ENCODE data around the gene PDZD8. TPM values are rescaled to one million over a fixed set of nuclear protein-coding genes. Genes with fewer than 3 reads are reported as not detected.
A peak's percentile ranks its signal among the peaks of the same experiment; 100 is the strongest.

The PDZD8 gene
- total RNA-seq, 1 donor from 2014 or later, result 23.3 TPM

DNA sequence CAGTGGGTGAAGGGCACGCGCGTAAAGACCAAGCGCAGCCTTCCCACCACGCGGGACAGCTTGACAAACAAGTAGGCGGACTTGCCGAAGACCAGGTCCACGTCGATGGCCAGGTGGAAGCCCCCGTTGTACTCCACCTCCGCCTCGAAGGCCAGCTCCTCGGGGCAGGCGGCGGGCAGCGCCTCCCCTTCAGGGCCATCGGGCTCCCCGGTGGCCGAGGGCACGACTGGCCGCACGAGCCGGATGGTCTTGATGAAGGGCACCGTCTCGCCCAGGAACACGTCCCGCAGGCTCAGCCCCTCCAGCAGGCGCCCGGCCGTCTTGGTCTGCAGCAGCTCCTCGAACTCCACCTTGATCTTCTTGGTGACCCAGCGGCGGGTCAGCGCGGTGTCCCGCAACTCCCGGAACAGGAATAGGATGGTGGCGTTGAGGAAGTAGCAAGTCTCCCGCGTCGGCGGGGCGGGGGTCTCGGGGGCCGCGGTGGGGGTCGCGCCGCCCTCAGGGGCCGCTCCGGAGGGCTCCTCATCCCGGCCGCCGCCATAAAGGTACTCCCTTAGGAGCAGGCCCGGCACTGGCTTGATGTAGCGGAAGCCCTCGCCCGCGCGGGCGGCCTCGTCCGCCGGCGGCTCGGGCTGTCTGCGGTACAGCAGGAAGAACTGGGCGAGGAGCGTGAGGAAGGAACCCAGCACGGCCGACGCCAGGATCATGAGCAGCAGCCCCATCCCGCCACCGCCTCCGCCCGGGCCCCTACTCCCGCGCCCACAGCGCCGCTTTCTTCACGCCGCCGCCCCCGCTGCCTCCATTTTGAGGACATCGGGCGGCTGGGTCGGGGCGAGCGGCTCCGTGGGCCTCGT is 507 bp downstream of the PDZD8 start:
- Mint-ChIP-seq H3K27ac (ENCODE audit: unreplicated experiment) (no peak overlapping the region), H3K27me3 (ENCODE audit: unreplicated experiment) (peaks cover 5% of the 10 kb centered on the region), H3K4me1 (ENCODE audit: low read depth, unreplicated experiment) (peaks cover 13% of the 10 kb centered on the region), H3K9me3 (ENCODE audit: unreplicated experiment) (peaks cover 2% of the 10 kb centered on the region), H3K36me3 (ENCODE audit: unreplicated experiment) (no peaks in the 10 kb centered on the region), H3K4me3 (ENCODE audit: unreplicated experiment) (peak overlapping the region; percentile 93)
- DNase-seq, result peak; percentile 73
- TF ChIP-seq, protein P1, sequence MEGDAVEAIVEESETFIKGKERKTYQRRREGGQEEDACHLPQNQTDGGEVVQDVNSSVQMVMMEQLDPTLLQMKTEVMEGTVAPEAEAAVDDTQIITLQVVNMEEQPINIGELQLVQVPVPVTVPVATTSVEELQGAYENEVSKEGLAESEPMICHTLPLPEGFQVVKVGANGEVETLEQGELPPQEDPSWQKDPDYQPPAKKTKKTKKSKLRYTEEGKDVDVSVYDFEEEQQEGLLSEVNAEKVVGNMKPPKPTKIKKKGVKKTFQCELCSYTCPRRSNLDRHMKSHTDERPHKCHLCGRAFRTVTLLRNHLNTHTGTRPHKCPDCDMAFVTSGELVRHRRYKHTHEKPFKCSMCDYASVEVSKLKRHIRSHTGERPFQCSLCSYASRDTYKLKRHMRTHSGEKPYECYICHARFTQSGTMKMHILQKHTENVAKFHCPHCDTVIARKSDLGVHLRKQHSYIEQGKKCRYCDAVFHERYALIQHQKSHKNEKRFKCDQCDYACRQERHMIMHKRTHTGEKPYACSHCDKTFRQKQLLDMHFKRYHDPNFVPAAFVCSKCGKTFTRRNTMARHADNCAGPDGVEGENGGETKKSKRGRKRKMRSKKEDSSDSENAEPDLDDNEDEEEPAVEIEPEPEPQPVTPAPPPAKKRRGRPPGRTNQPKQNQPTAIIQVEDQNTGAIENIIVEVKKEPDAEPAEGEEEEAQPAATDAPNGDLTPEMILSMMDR (IDR thresholded peaks at IDR 0.05; ENCODE audit: partially characterized antibody, unreplicated experiment), result no peak

DNA sequence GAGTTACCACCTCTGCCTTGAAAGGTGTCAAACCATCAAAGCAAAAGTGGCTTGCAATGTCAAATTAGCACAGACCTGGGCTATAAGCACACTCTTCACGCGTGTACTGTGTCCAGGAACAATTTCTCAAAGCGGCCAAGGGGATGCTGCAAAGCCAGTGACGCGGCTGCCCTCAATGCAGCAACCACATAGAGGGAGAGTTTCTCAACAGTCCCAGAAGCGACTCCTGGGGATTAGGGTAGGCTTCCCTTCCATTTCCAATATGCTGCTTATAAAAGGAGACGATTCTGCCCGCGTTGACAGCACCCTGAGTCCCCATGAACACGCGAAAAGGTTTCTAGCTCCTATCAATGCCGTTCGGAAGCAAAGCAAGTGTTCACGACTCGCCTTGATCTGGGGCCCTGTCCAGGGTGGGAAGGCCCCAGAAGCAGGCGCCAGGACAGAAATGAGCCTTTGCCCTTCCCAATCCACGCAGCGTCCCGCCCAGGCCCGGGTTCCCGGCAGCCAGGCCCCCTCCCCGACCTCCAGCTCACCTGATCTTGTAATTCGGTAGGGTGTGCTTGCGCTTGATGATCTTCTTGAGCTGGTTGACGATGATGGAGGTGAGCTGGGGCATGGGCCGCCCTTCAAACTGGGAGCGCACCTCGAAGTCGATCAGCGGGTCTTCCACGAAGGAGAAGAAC is 1.3 kb downstream of the PDZD8 start:
- peak; percentile 35 for DNase-seq
- Mint-ChIP-seq H3K4me3 (ENCODE audit: unreplicated experiment) (peak overlapping the region; percentile 93), H3K27ac (ENCODE audit: unreplicated experiment) (peak overlapping the region; percentile 64), H3K4me1 (ENCODE audit: low read depth, unreplicated experiment) (peaks cover 15% of the 10 kb centered on the region), H3K36me3 (ENCODE audit: unreplicated experiment) (no peaks in the 10 kb centered on the region), H3K27me3 (ENCODE audit: unreplicated experiment) (peaks cover 5% of the 10 kb centered on the region), H3K9me3 (ENCODE audit: unreplicated experiment) (peaks cover 2% of the 10 kb centered on the region)
- TF ChIP-seq, protein P1 (IDR thresholded peaks at IDR 0.05; ENCODE audit: partially characterized antibody, unreplicated experiment), result no peak

DNA sequence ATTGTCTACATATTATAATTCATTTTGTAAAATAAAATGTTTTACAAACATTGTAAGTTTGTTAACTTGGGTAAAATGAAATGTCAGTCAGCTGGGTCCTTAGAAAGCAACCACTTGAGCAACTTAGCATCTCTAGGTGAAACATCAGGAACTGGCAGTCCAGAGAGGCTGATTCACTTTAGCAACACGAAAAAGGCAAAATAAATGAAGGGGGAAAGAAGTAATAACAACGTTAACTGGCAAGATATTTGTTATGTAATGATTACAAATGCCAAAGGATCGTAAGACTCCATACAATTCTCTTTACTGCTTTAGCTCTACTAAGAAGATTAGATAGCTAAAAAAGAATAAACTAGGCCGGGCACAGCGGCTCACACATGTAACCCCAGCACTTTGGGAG is 5.0 kb downstream of the PDZD8 start:
- H3K27me3 Mint-ChIP-seq (ENCODE audit: unreplicated experiment), result peaks cover 3% of the 10 kb centered on the region
- H3K4me3 Mint-ChIP-seq (ENCODE audit: unreplicated experiment), result no peak overlapping the region
- H3K9me3 Mint-ChIP-seq (ENCODE audit: unreplicated experiment), result no peaks in the 10 kb centered on the region
- no peak for DNase-seq
- peaks cover 13% of the 10 kb centered on the region for H3K4me1 Mint-ChIP-seq (ENCODE audit: low read depth, unreplicated experiment)
- TF ChIP-seq, protein P1 (IDR thresholded peaks at IDR 0.05; ENCODE audit: partially characterized antibody, unreplicated experiment), result no peak
- H3K27ac Mint-ChIP-seq (ENCODE audit: unreplicated experiment), result no peak overlapping the region
- no peaks in the 10 kb centered on the region for H3K36me3 Mint-ChIP-seq (ENCODE audit: unreplicated experiment)

DNA sequence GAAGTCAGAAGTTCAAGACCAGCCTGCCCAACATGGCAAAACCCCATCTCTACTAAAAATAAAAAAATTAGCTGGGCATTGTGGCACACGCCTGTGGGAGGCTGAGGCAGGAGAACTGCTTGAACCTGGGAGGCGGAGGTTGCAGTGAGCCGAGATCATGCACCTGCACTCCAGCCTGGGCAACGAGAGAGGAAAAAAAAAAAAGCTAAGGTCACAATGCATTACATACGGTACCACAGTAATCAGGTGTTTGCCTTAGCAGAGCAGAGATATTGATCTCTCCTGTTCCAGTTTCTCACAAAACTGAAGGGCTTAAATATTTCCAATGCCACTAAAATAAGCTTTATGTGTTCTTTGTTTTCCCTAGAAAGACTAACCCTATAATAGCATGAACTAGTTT is 7.5 kb downstream of the PDZD8 start:
- no peak overlapping the region for H3K27ac Mint-ChIP-seq (ENCODE audit: unreplicated experiment)
- H3K27me3 Mint-ChIP-seq (ENCODE audit: unreplicated experiment), result no peaks in the 10 kb centered on the region
- H3K9me3 Mint-ChIP-seq (ENCODE audit: unreplicated experiment), result no peaks in the 10 kb centered on the region
- DNase-seq, result no peak
- TF ChIP-seq, protein P1 (IDR thresholded peaks at IDR 0.05; ENCODE audit: partially characterized antibody, unreplicated experiment), result no peak
- no peaks in the 10 kb centered on the region for H3K36me3 Mint-ChIP-seq (ENCODE audit: unreplicated experiment)
- no peak overlapping the region for H3K4me3 Mint-ChIP-seq (ENCODE audit: unreplicated experiment)
- H3K4me1 Mint-ChIP-seq (ENCODE audit: low read depth, unreplicated experiment), result peaks cover 21% of the 10 kb centered on the region

DNA sequence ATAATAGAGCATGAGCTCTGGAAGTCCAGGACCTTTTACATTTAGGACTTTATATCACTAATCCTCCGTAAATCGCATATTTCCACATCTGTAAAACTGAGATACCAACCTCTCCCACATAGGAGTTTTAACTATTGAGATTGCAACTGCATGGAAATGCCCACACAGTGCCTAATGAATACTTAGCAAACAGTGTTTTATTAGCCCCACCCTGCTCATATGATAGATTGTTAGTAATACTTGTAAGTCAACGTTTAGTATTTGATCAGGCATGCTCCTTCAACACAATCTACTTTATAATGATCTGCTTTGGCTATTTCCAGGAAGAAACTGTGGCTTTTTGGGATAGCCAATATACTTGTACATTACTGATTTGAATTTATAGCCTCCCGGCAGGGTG is 8.5 kb downstream of the PDZD8 start:
- DNase-seq, result no peak
- Mint-ChIP-seq H3K27ac (ENCODE audit: unreplicated experiment) (no peak overlapping the region), H3K36me3 (ENCODE audit: unreplicated experiment) (no peaks in the 10 kb centered on the region), H3K9me3 (ENCODE audit: unreplicated experiment) (no peaks in the 10 kb centered on the region), H3K4me1 (ENCODE audit: low read depth, unreplicated experiment) (peaks cover 17% of the 10 kb centered on the region), H3K27me3 (ENCODE audit: unreplicated experiment) (no peaks in the 10 kb centered on the region), H3K4me3 (ENCODE audit: unreplicated experiment) (no peak overlapping the region)
- TF ChIP-seq, protein P1 (IDR thresholded peaks at IDR 0.05; ENCODE audit: partially characterized antibody, unreplicated experiment), result no peak
